Jurkat, Clone E6-1 (cell line): ENCODE measurements around the gene ALOX15B.
"Not testable (repeated sequence)": the region's sequence is repeated elsewhere in the genome, so short reads cannot be mapped to it uniquely, and the experiment has no call there.

ENCODE experiments used
- DNase-seq: peaks from one replicate; pipeline ENCODE4 v3.0.0-alpha.2; 2011; ENCODE audit warnings: low read depth, low spot score
- H3K4me3 ChIP-seq: 2 replicates; pipeline ENCODE4 v1.5.1; 2011; ENCODE audit warnings: mild to moderate bottlenecking, low read length, control low read depth, moderate library complexity

Gene ALOX15B

GRCh38 chr17:8073627-8074484 is 35.0 kb downstream of the ALOX15B start:
- DNase-seq = peak; percentile 68
- no peak overlapping the region for H3K4me3 ChIP-seq

GRCh38 chr17:8074554-8074953 is 35.7 kb downstream of the ALOX15B start:
- no peak overlapping the region for H3K4me3 ChIP-seq
- no peak for DNase-seq

- no peak overlapping the region for H3K4me3 ChIP-seq
- DNase-seq = no peak
Measured at GRCh38 chr17:8075081-8075480, 36.2 kb downstream of the ALOX15B start.

- DNase-seq = no peak
- no peak overlapping the region for H3K4me3 ChIP-seq
Measured at GRCh38 chr17:8075574-8076342, 36.9 kb downstream of the ALOX15B start.

GRCh38 chr17:8076502-8077266 is 37.8 kb downstream of the ALOX15B start:
- no peak overlapping the region for H3K4me3 ChIP-seq
- DNase-seq = no peak

GRCh38 chr17:8077939-8078338 is 39.1 kb downstream of the ALOX15B start:
- DNase-seq = not testable (repeated sequence)

GRCh38 chr17:8079291-8080207 is 40.7 kb downstream of the ALOX15B start:
- H3K4me3 ChIP-seq = peak overlapping the region; percentile 66
- peak; percentile 58 for DNase-seq

More at GRCh38 chr17:8077939-8078338, 39.1 kb downstream of the ALOX15B start:
- H3K4me3 ChIP-seq = not testable (repeated sequence)

GRCh38 chr17:8080208-8080798 is 41.4 kb downstream of the ALOX15B start:
- H3K4me3 ChIP-seq = peak overlapping the region; percentile 66
- DNase-seq = no peak

GRCh38 chr17:8080799-8081219 is 42.0 kb downstream of the ALOX15B start:
- DNase-seq = no peak
- no peak overlapping the region for H3K4me3 ChIP-seq

GRCh38 chr17:8081876-8082275 is 43.0 kb downstream of the ALOX15B start:
- no peak for DNase-seq
- no peak overlapping the region for H3K4me3 ChIP-seq

GRCh38 chr17:8082292-8082691 is 43.4 kb downstream of the ALOX15B start:
- no peak overlapping the region for H3K4me3 ChIP-seq
- no peak for DNase-seq

GRCh38 chr17:8084250-8084649 is 45.4 kb downstream of the ALOX15B start:
- DNase-seq = no peak
- no peak overlapping the region for H3K4me3 ChIP-seq

GRCh38 chr17:8087075-8087951 is 48.5 kb downstream of the ALOX15B start, which contains the start of gene ALOX12B:
ALOX12B (minus strand) TSS chr17:8087716; CDS start chr17:8087442, 274 bp downstream.
- no peak within 1 kb of the TSS for H3K4me3 ChIP-seq
- DNase-seq = no peak

- H3K4me3 ChIP-seq = no peak overlapping the region
- no peak for DNase-seq
Measured at GRCh38 chr17:8087952-8088230, 49.0 kb downstream of the ALOX15B start.

- no peak overlapping the region for H3K4me3 ChIP-seq
- no peak for DNase-seq
Measured at GRCh38 chr17:8089728-8090127, 50.9 kb downstream of the ALOX15B start.

- no peak for DNase-seq
- no peak overlapping the region for H3K4me3 ChIP-seq
Measured at GRCh38 chr17:8091033-8091687, 52.3 kb downstream of the ALOX15B start.

- H3K4me3 ChIP-seq = no peak overlapping the region
- DNase-seq = no peak
Measured at GRCh38 chr17:8095361-8095760, 56.5 kb downstream of the ALOX15B start.
